ENCODE results near the gene ATG2B. TPM values are rescaled to one million over a fixed set of nuclear protein-coding genes. Genes with fewer than 3 reads are reported as not detected.
A peak's percentile ranks its signal among the peaks of the same experiment; 100 is the strongest.

Gene ATG2B
- total and polyA plus RNA-seq, 2 donors = 9.6 to 15.2 TPM

GRCh38 chr14:96400495-96400894 lies 37.4 kb upstream of the ATG2B start:
- WGBS = 98% methylated on average over 5 of the region's 5 CpGs
- H3K9me3 ChIP-seq (ENCODE audit: control insufficient read depth in 2 of 2, insufficient read depth in 1 of 2, low read length in 1 of 2) = no peaks in the 10 kb centered on the region
- peaks cover 0 to 6% of the 10 kb centered on the region in 2 donors for H3K27me3 ChIP-seq (ENCODE audit: control insufficient read depth in 2 of 2, insufficient read depth in 1 of 2, low read length in 1 of 2)
- no peak overlapping the region for H3K27ac ChIP-seq (ENCODE audit: low read depth in 1 of 2, low read length in 1 of 2)
- DNase-seq (ENCODE audit: low read depth in 6 of 9, low spot score in 9 of 9) = no peak
- H3K4me1 ChIP-seq (ENCODE audit: control insufficient read depth in 2 of 2, insufficient read depth in 2 of 2, low read length in 2 of 2) = no peaks in the 10 kb centered on the region
- no peaks in the 10 kb centered on the region for H3K36me3 ChIP-seq (ENCODE audit: control insufficient read depth in 2 of 2, insufficient read depth in 2 of 2, low read length in 1 of 2)
- H3K4me3 ChIP-seq (ENCODE audit: low read length in 2 of 2) = no peak overlapping the region

GRCh38 chr14:96399405-96399804 lies 36.3 kb upstream of the ATG2B start:
- no peak overlapping the region for H3K27ac ChIP-seq (ENCODE audit: low read depth in 1 of 2, low read length in 1 of 2)
- DNase-seq (ENCODE audit: low read depth in 6 of 9, low spot score in 9 of 9) = no peak
- WGBS = 94% methylated on average over 9 of the region's 9 CpGs

GRCh38 chr14:96398921-96399320 lies 35.8 kb upstream of the ATG2B start:
- Histone ChIP-seq H3K36me3 (ENCODE audit: control insufficient read depth in 2 of 2, insufficient read depth in 2 of 2, low read length in 1 of 2) (no peaks in the 10 kb centered on the region), H3K27me3 (ENCODE audit: control insufficient read depth in 2 of 2, insufficient read depth in 1 of 2, low read length in 1 of 2) (peaks cover 0 to 6% of the 10 kb centered on the region in 2 donors), H3K4me1 (ENCODE audit: control insufficient read depth in 2 of 2, insufficient read depth in 2 of 2, low read length in 2 of 2) (no peaks in the 10 kb centered on the region), H3K9me3 (ENCODE audit: control insufficient read depth in 2 of 2, insufficient read depth in 1 of 2, low read length in 1 of 2) (no peaks in the 10 kb centered on the region), H3K4me3 (ENCODE audit: low read length in 2 of 2) (no peak overlapping the region), H3K27ac (ENCODE audit: low read depth in 1 of 2, low read length in 1 of 2) (no peak overlapping the region)
- 94% methylated on average over 5 of the region's 5 CpGs for WGBS
- DNase-seq (ENCODE audit: low read depth in 6 of 9, low spot score in 9 of 9) = no peak

More at GRCh38 chr14:96399405-96399804, 36.3 kb upstream of the ATG2B start:
- no peaks in the 10 kb centered on the region for H3K4me1 ChIP-seq (ENCODE audit: control insufficient read depth in 2 of 2, insufficient read depth in 2 of 2, low read length in 2 of 2)
- H3K9me3 ChIP-seq (ENCODE audit: control insufficient read depth in 2 of 2, insufficient read depth in 1 of 2, low read length in 1 of 2) = no peaks in the 10 kb centered on the region
- peaks cover 0 to 6% of the 10 kb centered on the region in 2 donors for H3K27me3 ChIP-seq (ENCODE audit: control insufficient read depth in 2 of 2, insufficient read depth in 1 of 2, low read length in 1 of 2)
- no peak overlapping the region for H3K4me3 ChIP-seq (ENCODE audit: low read length in 2 of 2)
- H3K36me3 ChIP-seq (ENCODE audit: control insufficient read depth in 2 of 2, insufficient read depth in 2 of 2, low read length in 1 of 2) = no peaks in the 10 kb centered on the region

- WGBS = 96% methylated on average over 8 of the region's 8 CpGs
- Histone ChIP-seq H3K36me3 (ENCODE audit: control insufficient read depth in 2 of 2, insufficient read depth in 2 of 2, low read length in 1 of 2) (no peaks in the 10 kb centered on the region), H3K27me3 (ENCODE audit: control insufficient read depth in 2 of 2, insufficient read depth in 1 of 2, low read length in 1 of 2) (peaks cover 0 to 6% of the 10 kb centered on the region in 2 donors), H3K4me3 (ENCODE audit: low read length in 2 of 2) (no peak overlapping the region), H3K9me3 (ENCODE audit: control insufficient read depth in 2 of 2, insufficient read depth in 1 of 2, low read length in 1 of 2) (no peaks in the 10 kb centered on the region), H3K27ac (ENCODE audit: low read depth in 1 of 2, low read length in 1 of 2) (no peak overlapping the region), H3K4me1 (ENCODE audit: control insufficient read depth in 2 of 2, insufficient read depth in 2 of 2, low read length in 2 of 2) (no peaks in the 10 kb centered on the region)
- no peak for DNase-seq (ENCODE audit: low read depth in 6 of 9, low spot score in 9 of 9)
Observed at GRCh38 chr14:96398432-96398831, 35.3 kb upstream of the ATG2B start.

- H3K36me3 ChIP-seq (ENCODE audit: control insufficient read depth in 2 of 2, insufficient read depth in 2 of 2, low read length in 1 of 2) = no peaks in the 10 kb centered on the region
- WGBS = 97% methylated on average over 7 of the region's 7 CpGs
Observed at GRCh38 chr14:96394047-96394815, 31.1 kb upstream of the ATG2B start.

GRCh38 chr14:96393071-96393691 lies 30.0 kb upstream of the ATG2B start:
- Histone ChIP-seq H3K4me3 (ENCODE audit: low read length in 2 of 2) (no peak overlapping the region), H3K36me3 (ENCODE audit: control insufficient read depth in 2 of 2, insufficient read depth in 2 of 2, low read length in 1 of 2) (no peaks in the 10 kb centered on the region), H3K27me3 (ENCODE audit: control insufficient read depth in 2 of 2, insufficient read depth in 1 of 2, low read length in 1 of 2) (peaks cover 0 to 18% of the 10 kb centered on the region in 2 donors), H3K4me1 (ENCODE audit: control insufficient read depth in 2 of 2, insufficient read depth in 2 of 2, low read length in 2 of 2) (peaks cover 2 to 10% of the 10 kb centered on the region in 2 donors), H3K27ac (ENCODE audit: low read depth in 1 of 2, low read length in 1 of 2) (no peak overlapping the region), H3K9me3 (ENCODE audit: control insufficient read depth in 2 of 2, insufficient read depth in 1 of 2, low read length in 1 of 2) (no peaks in the 10 kb centered on the region)
- 98% methylated on average over 5 of the region's 5 CpGs for WGBS
- no peak for DNase-seq (ENCODE audit: low read depth in 6 of 9, low spot score in 9 of 9)

More at GRCh38 chr14:96394047-96394815, 31.1 kb upstream of the ATG2B start:
- Histone ChIP-seq H3K27ac (ENCODE audit: low read depth in 1 of 2, low read length in 1 of 2) (no peak overlapping the region), H3K4me3 (ENCODE audit: low read length in 2 of 2) (no peak overlapping the region), H3K27me3 (ENCODE audit: control insufficient read depth in 2 of 2, insufficient read depth in 1 of 2, low read length in 1 of 2) (peaks cover 0 to 20% of the 10 kb centered on the region in 2 donors), H3K9me3 (ENCODE audit: control insufficient read depth in 2 of 2, insufficient read depth in 1 of 2, low read length in 1 of 2) (no peaks in the 10 kb centered on the region), H3K4me1 (ENCODE audit: control insufficient read depth in 2 of 2, insufficient read depth in 2 of 2, low read length in 2 of 2) (peaks cover 2 to 10% of the 10 kb centered on the region in 2 donors)
- DNase-seq (ENCODE audit: low read depth in 6 of 9, low spot score in 9 of 9) = no peak

- WGBS = under 1% methylated on average over 78 of the region's 79 CpGs
- peak; percentile 70 to 97 (median 94) for DNase-seq (ENCODE audit: low read depth in 6 of 9, low spot score in 9 of 9)
- Histone ChIP-seq H3K4me3 (ENCODE audit: low read length in 2 of 2) (peak overlapping the region; percentile 53 to 74), H3K27ac (ENCODE audit: low read depth in 1 of 2, low read length in 1 of 2) (peak overlapping the region; percentile 60 to 68), H3K4me1 (ENCODE audit: control insufficient read depth in 2 of 2, insufficient read depth in 2 of 2, low read length in 2 of 2) (peaks cover 2 to 10% of the 10 kb centered on the region in 2 donors), H3K27me3 (ENCODE audit: control insufficient read depth in 2 of 2, insufficient read depth in 1 of 2, low read length in 1 of 2) (peaks cover 0 to 18% of the 10 kb centered on the region in 2 donors), H3K9me3 (ENCODE audit: control insufficient read depth in 2 of 2, insufficient read depth in 1 of 2, low read length in 1 of 2) (no peaks in the 10 kb centered on the region), H3K36me3 (ENCODE audit: control insufficient read depth in 2 of 2, insufficient read depth in 2 of 2, low read length in 1 of 2) (peaks cover 0 to 3% of the 10 kb centered on the region in 2 donors)
Observed at GRCh38 chr14:96391293-96392118, 28.4 kb upstream of the ATG2B start.

- H3K9me3 ChIP-seq (ENCODE audit: control insufficient read depth in 2 of 2, insufficient read depth in 1 of 2, low read length in 1 of 2) = no peaks in the 10 kb centered on the region
- peaks cover 0 to 4% of the 10 kb centered on the region in 2 donors for H3K36me3 ChIP-seq (ENCODE audit: control insufficient read depth in 2 of 2, insufficient read depth in 2 of 2, low read length in 1 of 2)
- H3K27ac ChIP-seq (ENCODE audit: low read depth in 1 of 2, low read length in 1 of 2) = no peak overlapping the region
- DNase-seq (ENCODE audit: low read depth in 6 of 9, low spot score in 9 of 9) = no peak
- peaks cover 0 to 18% of the 10 kb centered on the region in 2 donors for H3K27me3 ChIP-seq (ENCODE audit: control insufficient read depth in 2 of 2, insufficient read depth in 1 of 2, low read length in 1 of 2)
- peak overlapping the region; percentile 53 to 74 for H3K4me3 ChIP-seq (ENCODE audit: low read length in 2 of 2)
- H3K4me1 ChIP-seq (ENCODE audit: control insufficient read depth in 2 of 2, insufficient read depth in 2 of 2, low read length in 2 of 2) = peaks cover 2 to 10% of the 10 kb centered on the region in 2 donors
- 6% methylated on average over 13 of the region's 13 CpGs for WGBS
Observed at GRCh38 chr14:96390965-96391292, 27.8 kb upstream of the ATG2B start.

- peaks cover 3 to 22% of the 10 kb centered on the region in 2 donors for H3K36me3 ChIP-seq (ENCODE audit: control insufficient read depth in 2 of 2, insufficient read depth in 2 of 2, low read length in 1 of 2)
- H3K4me1 ChIP-seq (ENCODE audit: control insufficient read depth in 2 of 2, insufficient read depth in 2 of 2, low read length in 2 of 2) = no peaks in the 10 kb centered on the region
- no peaks in the 10 kb centered on the region for H3K9me3 ChIP-seq (ENCODE audit: control insufficient read depth in 2 of 2, insufficient read depth in 1 of 2, low read length in 1 of 2)
- 97% methylated on average over 3 of the region's 3 CpGs for WGBS
- DNase-seq (ENCODE audit: low read depth in 6 of 9, low spot score in 9 of 9) = no peak
- peaks cover 0 to 4% of the 10 kb centered on the region in 2 donors for H3K27me3 ChIP-seq (ENCODE audit: control insufficient read depth in 2 of 2, insufficient read depth in 1 of 2, low read length in 1 of 2)
- no peak overlapping the region for H3K27ac ChIP-seq (ENCODE audit: low read depth in 1 of 2, low read length in 1 of 2)
- no peak overlapping the region for H3K4me3 ChIP-seq (ENCODE audit: low read length in 2 of 2)
Observed at GRCh38 chr14:96385385-96385784, 22.2 kb upstream of the ATG2B start.

All from thymus (tissue), 11 donors.